C4-2B (cell line): ENCODE measurements around the gene SAMHD1.
"Not testable (repeated sequence)": the region's sequence is repeated elsewhere in the genome, so short reads cannot be mapped to it uniquely, and the experiment has no call there.

Experiments used
- H3K27ac ChIP-seq: fragments of 450-650 bp; 2 replicates; pipeline ENCODE4 v1.5.1; 2017
- ZFX ChIP-seq: fragments of 450-650 bp; IDR thresholded peaks from 2 replicates; pipeline ENCODE4 v1.6.1; 2017
- TF ChIP-seq, protein P1 (sequence below): fragments of 450-650 bp; conservative IDR thresholded peaks from 2 replicates; pipeline ENCODE4 v1.5.1; 2017; ENCODE audit warnings: mild to moderate bottlenecking

SAMHD1 gene

GRCh38 chr20:36950414-36951197 is 902 bp downstream of the SAMHD1 start:
- TF ChIP-seq, protein P1, sequence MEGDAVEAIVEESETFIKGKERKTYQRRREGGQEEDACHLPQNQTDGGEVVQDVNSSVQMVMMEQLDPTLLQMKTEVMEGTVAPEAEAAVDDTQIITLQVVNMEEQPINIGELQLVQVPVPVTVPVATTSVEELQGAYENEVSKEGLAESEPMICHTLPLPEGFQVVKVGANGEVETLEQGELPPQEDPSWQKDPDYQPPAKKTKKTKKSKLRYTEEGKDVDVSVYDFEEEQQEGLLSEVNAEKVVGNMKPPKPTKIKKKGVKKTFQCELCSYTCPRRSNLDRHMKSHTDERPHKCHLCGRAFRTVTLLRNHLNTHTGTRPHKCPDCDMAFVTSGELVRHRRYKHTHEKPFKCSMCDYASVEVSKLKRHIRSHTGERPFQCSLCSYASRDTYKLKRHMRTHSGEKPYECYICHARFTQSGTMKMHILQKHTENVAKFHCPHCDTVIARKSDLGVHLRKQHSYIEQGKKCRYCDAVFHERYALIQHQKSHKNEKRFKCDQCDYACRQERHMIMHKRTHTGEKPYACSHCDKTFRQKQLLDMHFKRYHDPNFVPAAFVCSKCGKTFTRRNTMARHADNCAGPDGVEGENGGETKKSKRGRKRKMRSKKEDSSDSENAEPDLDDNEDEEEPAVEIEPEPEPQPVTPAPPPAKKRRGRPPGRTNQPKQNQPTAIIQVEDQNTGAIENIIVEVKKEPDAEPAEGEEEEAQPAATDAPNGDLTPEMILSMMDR = no peak
- TF ChIP-seq ZFX = no peak
- peak overlapping the region; percentile 74 for H3K27ac ChIP-seq

DNA sequence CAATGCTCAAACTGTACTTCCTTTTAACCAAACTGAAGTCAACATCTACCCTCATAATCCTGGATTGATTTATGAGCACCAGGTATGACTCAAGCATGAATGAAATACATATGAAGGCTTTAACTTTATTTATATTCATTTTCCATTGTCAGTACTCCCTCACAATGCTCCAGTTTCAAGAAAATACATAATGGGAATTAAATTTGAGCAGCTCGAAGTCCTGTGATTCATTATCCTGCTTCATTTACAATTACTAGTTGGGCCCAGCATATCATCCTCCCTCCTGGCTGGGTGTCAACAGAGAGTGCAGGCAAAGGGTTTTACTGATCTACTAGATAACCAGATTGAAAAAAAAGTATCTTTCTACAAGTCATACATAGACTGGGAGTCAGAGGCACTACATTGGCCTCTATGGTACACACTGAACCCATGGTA is 10.1 kb downstream of the SAMHD1 start:
- TF ChIP-seq, protein P1 = no peak
- TF ChIP-seq ZFX = no peak
- H3K27ac ChIP-seq = no peak overlapping the region

- H3K27ac ChIP-seq = no peak overlapping the region
- no peak for TF ChIP-seq ZFX
- TF ChIP-seq, protein P1 = no peak
Observed at GRCh38 chr20:36937402-36937770, 14.1 kb downstream of the SAMHD1 start.

GRCh38 chr20:36936761-36937401 is 14.6 kb downstream of the SAMHD1 start:
- H3K27ac ChIP-seq = not testable (repeated sequence)

DNA sequence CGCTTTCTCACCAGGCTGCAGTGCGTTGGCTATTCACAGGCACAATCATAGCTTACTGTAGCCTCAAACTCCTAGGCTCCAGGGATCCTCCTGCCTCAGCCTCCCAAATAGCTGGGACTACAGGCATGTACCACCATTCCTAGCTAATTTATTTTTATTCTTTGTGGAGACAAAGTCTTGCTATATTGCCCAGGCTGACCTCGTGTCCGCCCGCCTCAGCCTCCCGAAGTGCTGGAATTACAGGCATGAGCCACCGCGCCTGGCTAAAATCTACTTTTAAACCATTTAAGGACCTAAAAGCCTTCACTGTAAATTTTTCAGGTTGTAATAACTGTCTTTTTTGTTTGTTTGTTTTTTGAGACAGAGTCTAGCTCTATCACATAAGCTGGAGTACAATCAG is 15.2 kb downstream of the SAMHD1 start:
- TF ChIP-seq ZFX = no peak
- TF ChIP-seq, protein P1 = no peak
- H3K27ac ChIP-seq = no peak overlapping the region

GRCh38 chr20:36933571-36933970 is 17.9 kb downstream of the SAMHD1 start:
- H3K27ac ChIP-seq = not testable (repeated sequence)

- TF ChIP-seq ZFX = no peak
- TF ChIP-seq, protein P1 = no peak
- no peak overlapping the region for H3K27ac ChIP-seq
Observed at GRCh38 chr20:36932476-36933426, 18.8 kb downstream of the SAMHD1 start.

DNA sequence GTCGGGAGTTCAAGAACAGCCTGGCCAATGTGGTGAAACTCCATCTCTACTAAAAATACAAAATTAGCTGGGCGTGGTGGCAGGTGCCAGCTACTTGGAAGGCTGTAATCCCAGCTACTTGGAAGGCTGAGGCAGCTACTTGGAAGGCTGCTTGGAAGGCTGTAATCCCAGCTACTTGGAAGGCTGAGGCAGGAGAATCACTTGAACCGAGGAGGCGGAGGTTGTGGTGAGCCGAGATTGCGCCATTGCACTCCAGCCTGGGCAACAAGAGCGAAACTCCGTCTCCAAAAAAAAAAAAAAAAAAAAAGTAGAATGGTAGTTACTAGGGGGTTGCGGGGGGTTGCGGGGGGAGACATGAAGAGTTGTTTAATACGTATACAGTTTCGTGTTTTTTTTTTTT is 19.4 kb downstream of the SAMHD1 start:
- not testable (repeated sequence) for H3K27ac ChIP-seq
